ENCODE measurements around the gene TRPM1.
"Not testable (repeated sequence)": the region's sequence is repeated elsewhere in the genome, so short reads cannot be mapped to it uniquely, and the experiment has no call there.

TRPM1 gene

DNA sequence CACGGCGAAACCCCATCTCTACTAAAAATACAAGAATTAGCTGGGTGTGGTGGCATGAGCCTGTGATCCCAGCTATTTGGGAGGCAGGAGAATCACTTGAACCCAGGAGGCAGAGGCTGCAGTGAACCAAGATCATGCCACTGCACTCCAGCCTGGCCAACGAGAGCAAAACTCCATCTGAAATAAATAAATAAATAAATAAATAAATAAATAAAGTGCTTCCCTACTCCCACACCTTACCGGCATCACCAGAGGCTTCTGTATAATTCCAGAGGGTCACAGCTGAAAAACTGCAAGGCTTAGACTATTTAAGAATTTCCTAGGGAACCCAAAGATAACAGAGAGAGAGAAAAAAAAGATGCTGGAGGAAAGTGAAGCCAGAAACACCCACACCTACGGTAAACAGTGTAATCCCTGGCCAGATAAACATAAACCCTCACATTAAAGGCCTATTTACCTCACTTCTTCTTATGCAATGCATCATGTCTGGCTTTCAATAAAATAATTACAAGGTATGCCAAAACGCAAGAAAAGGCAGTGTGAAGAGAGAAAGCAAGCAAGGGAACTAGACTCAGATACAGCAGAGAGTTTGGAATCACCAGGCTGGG, 15.0 kb upstream of the TRPM1 start:
- DNase-seq (ENCODE audit: low spot score): no peak

DNA sequence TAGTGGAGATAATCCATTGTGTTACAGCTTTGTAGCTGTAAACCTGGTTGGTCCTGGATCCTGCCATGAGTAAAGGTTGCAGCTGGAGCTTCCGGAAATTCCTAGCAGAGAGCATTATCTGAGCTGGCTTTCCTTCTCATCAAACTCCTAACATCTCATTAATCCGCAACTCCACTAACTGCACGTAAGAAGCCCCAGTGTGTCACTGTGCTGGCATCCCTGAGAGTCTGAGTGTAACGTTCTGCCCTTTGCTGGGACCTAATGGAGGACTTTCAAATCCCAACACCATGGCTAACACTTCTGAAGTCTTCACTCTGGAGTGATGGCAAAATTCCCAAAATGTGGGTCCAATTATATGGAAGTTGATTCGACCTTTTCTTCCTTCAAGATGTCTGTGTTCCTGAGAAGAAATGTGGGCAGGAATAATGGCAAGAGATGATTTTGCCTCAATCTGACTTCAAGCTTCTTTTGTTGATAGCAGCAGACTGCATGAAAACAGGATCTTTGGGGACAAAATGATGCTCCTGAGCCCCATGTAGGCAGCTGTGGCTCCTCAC, 9.6 kb upstream of the TRPM1 start:
- no peak for DNase-seq (ENCODE audit: low spot score)

DNA sequence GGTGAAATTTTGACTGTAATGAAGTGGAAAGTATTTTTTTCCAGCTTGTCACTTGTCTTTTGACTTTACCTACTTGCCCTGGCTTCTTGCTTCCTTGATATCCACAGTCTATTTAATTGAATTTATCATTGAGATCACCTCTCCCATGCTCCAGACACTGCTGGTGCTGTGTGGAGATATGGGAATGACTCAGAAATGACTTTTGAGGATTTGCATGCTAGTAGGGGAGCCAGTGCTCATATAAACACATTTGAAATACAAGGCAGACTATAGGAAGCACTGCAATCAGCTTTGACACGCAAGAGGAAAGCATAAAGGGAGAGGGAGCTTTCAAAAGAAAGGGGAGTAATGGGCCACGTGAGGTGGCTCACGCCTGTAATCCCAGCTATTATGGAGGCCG, 7.3 kb upstream of the TRPM1 start:
- peak; percentile 51 for DNase-seq (ENCODE audit: low spot score)

DNA sequence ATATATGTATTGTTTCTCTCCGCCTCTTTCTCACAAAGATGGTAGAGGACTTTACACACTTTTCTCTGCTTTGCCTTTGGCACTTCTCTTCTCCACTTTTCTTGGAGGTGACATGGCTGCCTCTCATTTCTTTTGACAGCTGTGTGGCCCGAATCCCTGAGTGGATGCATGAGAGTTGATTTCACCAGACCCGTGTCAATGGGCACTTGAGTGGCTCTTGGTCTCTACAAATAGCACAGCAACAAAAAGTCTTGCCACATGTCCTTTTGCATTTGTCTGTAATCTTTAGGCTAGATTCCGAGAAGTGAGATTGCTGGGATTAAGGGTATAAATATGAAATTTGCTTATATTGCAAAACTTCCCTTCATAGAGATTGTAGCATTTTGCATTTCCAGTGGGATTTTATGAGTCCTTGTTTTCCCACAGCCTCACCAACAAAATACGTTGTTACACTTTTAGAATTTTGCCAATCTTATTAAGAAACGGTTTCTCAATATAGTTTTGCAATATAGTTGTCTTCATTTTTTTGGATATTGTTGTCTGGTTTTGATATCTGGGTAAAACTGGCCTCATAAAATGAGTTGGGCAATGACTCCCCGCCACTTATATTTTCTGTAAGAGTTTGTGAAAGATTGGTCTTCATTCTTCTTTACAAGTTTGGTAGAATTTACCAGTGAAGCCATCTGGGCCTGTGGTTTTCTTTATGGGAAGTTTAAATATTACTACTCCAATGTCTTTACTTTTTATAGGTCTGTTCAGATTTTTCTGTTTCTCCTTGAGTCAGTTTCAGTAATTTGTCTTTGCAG, 5.2 kb upstream of the TRPM1 start:
- DNase-seq (ENCODE audit: low spot score): no peak

DNA sequence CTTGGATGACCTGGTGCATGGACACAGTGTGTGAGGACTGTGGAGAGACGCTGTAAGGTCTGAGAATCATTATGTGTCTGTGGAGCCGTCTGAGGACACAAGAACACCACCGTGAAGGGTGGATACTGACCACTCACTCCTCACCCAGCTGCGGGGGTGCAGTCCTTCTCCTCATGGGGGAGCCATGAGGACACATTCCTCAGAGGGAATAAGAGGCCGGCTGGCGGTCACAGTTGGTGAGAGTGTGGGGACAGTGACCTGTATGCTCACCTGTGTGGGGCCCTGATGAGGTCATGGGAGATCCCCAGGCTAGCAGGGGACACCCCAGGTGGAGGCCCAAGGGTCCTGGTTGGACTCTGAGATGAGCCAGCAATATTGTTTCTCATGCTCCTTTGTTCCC, 2.5 kb upstream of the TRPM1 start:
- no peak for DNase-seq (ENCODE audit: low spot score)

DNA sequence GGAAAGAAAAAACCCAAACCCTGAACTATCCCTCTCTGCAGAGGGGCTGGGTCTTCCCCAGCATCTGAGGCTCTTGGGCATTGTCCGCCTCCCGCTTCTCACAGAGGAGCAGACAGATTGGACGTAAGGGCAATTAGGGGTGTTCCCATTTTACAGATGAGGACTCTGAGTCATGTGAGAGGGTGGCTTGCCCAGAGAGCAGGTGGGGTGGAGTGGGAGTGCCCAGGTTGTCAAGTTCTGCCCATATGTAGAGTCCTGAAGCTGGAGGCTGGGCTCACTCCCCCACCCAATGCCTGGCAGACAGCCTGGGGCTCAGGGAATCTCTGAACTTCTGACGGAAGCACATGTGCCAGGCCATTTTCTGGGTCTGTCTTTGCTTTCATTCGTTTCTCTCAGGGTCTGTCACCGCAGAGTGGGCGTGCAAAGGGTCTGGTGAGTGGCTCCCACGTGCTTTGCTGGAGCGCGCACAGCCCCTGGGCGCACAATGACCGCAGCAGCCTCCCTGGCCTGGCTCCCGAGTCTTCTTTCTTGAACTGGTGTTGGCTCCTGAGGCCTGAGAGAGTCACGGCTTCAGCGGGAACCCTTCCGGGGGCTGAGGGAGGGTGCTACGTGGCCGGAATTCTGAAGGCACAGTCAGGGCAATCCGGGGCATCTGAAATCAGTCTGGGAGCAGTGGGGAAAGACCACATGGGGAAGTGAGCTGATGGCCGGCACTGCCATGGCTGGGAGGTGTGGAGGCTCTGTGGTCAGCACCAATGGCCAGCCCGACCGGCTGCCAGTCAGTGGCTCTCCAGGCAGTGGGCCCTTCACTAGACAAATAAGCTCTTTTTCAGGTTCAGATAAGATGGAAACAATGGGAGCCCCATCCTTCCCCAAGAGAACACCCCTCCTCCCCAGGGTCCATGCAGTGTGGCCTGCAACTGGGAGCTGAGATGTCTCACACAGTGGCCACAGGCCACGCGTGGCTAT, 1.1 kb upstream of the TRPM1 start:
- DNase-seq (ENCODE audit: low spot score): no peak

DNA sequence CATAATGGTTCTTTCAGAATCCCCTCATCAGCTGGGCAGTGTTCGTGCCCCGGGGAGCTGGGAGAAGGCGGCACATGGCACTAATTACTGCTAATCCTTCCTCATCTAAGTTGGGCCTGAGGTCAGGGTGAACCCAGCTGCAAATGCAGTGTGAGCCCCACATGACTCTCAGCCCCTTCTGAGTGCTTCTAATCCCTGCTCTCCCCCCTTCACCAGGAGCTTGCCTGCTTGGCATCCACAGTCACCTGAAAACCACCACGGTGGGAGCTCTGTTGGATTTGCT, 455 bp upstream of the TRPM1 start:
- no peak for DNase-seq (ENCODE audit: low spot score)

DNA sequence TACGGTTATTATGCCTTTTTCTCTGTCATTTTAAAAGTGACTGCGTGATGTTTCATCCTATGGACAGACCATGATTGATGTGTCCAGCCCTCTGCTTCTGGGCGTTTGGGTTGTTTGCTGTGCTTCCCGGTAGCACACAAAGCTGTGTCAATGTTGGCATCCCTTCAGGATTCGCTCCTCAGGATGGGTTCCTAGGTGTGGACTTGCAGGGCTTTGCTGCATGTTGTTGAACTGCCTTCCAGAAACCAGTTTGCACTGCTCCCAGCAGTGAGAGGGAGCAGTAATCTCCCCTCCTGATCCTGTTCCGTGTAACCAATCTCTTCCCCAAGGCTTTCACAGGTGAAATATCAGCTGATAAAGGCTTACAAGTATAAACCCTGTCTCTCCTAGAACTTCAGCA, 787 bp downstream of the TRPM1 start:
- DNase-seq (ENCODE audit: low spot score): no peak

DNA sequence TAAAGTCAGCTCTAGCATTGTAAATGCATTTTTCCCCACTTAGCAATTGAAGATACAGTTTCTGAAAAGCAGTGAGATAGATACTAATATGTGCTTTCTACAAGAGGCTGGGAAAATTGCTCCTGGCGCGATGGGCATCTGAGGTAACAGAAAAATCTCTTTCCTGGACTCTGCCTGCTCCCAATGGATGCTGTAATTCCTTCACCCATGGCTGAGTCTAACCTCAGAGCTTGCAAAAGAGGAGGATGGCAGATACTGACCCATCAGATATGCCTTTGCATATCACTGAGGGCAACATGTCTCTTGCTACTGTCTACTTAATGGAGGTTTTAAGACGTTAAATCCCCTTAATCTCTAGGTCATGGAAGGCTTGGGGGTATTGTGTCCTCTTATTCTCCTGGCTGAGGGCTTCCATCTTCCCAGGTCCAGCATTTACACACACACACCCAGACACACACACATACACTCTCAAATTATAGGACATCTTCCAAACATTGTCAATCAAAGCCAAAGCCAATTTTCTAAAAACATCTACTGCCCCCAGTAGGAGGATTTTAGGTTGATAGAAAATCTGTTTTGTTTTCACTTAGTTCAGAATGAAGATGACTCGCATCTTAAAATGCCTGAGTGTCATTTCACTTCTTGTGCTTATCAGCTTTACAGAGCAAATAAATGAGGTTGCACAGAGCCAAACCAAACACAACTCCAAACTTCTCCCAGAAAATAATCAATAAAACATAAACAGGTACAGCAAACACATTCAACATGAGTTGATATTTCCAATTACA, 2.4 kb downstream of the TRPM1 start:
- DNase-seq (ENCODE audit: low spot score): no peak

DNA sequence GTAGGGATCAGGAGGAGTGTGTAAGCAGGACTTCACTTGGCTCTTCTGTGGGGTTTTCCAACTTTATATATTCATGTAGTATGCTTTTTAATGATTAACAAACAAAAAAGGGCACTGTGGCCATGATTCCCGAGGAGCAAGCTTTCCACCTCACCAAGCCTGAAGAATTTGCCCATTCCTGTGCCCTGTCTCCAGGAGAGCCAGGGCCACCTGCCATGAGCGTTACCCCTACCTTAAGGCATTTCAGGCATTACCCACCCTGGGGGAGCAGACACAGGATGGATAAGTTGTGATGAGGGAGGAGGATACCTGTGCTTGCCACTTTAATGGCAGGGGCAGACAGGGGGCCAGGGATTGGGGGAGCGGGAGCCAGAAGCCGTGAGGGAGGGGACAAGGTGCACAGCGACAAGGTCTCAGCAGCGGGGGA, 3.0 kb downstream of the TRPM1 start:
- no peak for DNase-seq (ENCODE audit: low spot score)

DNA sequence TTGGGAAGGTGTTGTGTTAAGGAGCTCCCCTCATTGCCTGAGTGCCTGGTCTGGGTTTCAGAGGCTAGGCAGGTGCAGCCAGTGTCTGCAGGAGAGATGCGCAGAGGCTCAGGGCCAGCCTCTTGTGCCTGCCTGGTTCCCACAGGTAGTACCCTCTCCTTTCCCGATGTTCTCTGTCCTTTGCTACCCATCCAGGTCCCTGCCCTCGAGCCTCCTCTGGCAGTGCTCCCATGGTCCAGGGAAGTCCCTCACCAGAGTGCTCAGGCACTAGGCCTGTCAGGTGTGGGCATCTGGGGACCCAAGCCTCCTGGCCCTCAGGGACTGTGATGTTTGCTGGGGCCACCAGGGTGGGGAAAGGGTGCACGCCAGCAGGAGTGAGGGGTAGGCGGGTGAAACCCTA, 5.0 kb downstream of the TRPM1 start:
- no peak for DNase-seq (ENCODE audit: low spot score)

DNA sequence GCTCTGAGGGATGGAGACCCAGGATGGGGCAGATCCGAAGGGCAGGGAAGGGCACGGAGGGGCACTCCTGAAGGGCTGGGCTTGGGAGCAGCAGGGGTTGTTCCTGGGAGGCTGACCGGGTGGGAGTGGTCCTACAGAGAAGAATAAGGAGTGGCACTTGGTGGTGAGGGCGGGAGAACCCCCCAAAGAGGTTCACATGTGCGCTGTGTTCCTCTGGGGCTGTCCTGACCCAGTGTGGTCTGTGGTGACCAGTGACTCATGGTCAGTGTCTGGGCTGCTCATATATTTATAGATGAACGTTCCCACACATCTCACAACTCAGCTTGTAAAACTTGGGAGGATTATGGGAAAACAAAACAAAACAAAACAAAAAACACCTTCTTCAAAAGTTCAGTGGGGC, 10.0 kb downstream of the TRPM1 start:
- peak; percentile 79 for DNase-seq (ENCODE audit: low spot score)

DNA sequence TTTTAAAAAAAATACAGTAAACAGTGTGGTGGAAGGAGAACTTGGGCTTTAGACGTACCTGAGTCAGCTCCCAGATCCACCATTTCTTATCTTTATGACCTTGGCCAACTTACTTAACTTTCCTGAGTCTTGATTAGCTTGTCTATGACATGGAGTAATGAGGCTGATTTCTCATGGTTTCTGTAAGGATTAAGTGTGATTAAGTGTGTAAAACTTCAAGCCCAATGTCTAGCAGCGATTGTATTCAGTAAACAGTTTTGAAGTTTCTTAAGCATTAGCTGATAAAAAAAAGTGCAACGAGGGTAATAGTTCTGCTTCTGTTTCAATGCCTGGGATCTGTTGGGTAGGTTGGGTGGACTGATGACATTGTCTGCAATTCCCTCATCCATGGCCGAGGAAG, 10.8 kb downstream of the TRPM1 start:
- DNase-seq (ENCODE audit: low spot score): no peak

DNA sequence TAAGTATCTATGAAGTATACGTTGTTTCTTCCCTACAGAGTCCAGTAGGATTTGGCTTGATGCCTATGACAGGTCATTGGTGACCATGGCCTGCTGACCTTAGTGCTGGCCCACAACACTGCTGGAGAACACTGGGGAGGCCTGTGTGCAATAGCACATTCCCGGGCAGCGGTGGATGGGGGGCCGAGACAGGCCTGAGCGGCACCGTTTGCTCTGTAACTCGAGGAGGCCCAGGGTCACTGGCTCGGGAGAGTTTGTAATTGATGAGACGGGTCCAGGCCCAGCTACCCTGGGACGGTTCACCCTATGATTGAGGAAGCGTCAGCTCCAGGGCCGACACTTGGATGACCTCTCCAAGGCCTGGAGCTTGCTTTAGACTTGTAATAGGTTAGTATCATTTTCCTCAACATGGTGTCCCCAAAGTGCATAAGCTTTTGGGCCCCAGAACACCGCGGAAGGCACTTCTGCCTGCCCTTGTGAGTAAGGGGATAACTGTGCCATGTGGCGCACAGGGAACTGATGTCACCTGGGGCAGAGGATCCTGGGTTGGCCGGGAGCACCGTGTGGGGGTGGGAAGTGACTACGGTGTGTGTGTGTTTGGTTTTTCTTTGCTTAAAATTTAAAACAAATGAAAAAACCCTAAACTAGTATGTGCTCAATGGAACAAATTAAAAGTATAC, 12.0 kb downstream of the TRPM1 start:
- DNase-seq (ENCODE audit: low spot score): no peak

DNA sequence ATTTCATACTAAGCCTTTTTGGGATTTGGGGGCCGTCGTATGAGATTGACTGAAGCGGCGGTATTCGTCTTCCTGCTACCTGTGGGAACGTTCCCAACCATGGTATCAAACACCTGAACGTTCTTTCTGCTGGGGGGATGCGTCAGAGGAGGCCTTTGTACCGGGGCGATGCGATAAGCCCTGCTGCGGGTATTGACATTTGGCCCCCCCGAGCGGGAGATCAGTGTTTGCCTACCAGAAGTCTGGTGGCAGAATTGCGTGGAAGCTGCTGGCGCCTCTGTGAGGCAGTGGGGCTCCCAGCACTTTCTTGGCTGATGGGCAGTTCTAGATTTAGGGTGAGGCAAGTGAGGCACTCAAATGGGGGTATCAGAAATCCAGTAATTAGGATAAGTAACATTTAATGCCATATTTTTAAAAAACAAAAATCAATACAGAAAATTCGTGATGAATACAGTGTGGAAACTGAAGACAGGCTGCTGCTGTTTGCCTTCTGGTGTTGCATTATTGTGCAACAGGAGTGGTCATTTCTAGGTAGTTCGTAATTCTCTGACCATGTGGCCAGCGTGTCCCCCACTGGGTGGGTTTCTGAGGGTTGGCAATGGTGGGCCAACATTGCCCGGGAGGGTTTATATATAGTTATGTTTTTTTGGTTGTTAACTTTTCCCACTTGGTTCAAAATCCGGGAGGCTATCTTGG, 12.7 kb downstream of the TRPM1 start:
- no peak for DNase-seq (ENCODE audit: low spot score)

DNA sequence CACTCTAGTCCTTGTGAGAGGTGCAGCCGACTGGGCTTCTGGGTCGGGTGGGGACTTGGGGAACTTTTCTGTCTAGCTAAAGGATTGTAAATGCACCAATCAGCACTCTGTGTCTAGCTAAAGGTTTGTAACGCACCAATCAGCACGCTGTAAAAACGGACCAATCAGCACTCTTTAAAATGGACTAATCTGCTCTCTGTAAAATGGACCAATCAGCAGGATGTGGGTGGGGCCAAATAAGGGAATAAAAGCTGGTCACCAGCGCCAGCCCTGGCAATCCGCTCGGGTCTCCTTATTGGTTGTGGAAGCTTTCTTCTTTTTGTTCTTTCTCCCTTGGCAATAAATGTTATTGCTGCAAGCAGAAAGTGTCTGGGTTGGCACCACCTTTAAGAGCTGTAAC, 13.5 kb downstream of the TRPM1 start:
- not testable (repeated sequence) for DNase-seq (ENCODE audit: low spot score)

DNA sequence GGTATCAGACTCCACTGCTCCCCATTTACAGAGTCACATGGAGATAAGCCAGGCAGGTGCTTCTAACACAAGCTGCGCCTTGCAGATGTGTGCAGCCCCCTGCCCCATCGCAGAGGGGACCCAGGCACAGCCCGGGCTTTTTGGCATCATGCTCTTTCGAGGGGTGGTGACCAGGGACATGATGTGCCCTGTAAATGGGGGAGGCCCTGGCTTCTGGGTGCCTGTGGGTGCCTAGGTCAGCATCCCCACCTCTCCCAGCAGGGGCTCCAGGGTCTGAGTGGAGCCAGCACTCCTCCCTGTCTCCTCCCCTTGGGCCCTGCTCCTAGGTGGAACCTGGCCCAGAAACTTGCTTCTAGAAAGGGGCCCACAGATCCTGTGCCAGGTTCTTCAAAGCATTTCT, 15.2 kb downstream of the TRPM1 start:
- no peak for DNase-seq (ENCODE audit: low spot score)

DNA sequence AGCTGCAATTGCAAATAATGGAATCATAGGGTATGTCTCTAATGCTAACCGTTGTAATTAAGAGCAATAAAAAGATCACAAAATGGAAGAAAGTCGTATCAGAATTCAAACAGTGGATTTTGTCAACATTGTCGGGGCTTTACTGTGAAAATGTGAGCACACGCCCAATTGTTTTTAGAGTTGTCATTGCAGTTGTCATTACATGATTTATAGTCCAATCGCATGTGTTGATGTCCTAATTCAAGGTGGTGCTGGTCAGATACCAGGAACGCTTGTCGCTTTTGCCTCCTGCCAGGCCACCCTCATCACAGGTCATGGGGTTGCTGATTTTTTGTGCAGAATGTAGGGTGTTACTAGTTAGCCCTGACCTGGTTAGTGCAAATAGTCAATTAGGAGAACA, 16.2 kb downstream of the TRPM1 start:
- no peak for DNase-seq (ENCODE audit: low spot score)

DNA sequence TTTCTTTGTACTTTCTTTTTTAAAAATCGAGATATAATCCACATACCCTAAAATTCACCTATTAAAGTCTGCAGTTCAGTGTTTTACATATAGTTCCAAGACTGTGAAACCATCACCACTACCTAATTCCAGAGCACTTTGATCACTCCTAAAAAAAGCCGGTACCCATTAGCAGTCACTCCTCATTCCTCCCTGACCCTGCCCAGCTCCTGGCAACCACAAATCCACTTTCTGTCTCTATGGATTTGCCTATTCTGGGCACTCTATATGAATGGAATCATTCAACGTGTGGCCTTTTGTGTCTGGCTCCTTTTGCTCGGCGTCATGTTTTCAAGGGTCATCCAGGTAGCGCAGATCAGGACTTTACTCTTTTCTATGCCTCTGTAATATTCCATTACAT, 17.3 kb downstream of the TRPM1 start:
- no peak for DNase-seq (ENCODE audit: low spot score)

DNA sequence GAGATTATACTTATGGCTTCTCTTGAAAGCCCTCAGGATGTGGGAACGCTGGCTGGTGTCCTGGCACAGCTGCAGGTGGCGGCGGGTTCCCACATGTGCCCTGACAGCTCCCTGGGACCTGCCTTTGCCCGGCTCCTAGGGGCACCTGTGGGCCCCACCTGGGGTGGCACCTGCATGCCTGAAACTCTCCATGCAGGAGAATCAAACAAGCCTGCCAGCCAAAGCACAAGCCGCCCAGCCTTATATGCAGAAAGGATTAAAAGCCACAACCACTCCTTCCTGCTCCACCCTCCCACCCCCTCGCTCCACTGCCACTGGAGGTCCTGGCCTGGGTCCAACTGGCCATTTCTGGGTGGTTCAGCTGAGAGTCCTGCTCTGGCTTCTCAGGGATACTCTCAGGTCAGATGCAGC, 18.1 kb downstream of the TRPM1 start:
- no peak for DNase-seq (ENCODE audit: low spot score)
